ENCODE measurements around the gene RAB40A.

DNA sequence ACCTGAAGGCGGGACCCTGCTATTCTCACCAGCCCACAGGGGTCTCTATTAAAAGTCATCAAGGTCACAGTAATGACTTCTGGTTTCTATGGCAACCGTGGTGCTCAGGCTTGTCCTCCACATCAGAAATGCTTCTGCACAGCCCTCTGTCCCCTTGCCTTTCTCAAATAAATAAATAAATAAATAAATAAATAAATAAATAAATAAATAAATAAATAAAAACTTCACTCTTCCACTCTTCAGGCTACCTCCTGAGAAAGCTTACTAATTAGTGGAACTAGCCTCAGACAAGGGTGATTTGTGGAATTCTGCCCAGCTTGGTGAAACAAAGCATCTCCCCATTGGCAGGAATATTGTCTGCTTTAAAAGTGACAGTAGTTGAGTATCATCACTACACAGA lies 5.5 kb upstream of the RAB40A start:
- TF ChIP-seq POLR2A (IDR thresholded peaks at IDR 0.05; ENCODE audit: low read length) (no peak), GATA1 (IDR thresholded peaks at IDR 0.05; ENCODE audit: low read depth, low read length) (no peak)
